GM12878 (cell line): ENCODE data around the gene OR8D1.
"Not testable (repeated sequence)": the region's sequence is repeated elsewhere in the genome, so short reads cannot be mapped to it uniquely, and the experiment has no call there.

Experiments
- ASH2L ChIP-seq: fragments of 300-600, 200-600 bp; sonication (generic); IDR thresholded peaks from 2 replicates; pipeline ENCODE4 v1.6.1; 2017; ENCODE audit warnings: low read depth, mild to moderate bottlenecking, borderline replicate concordance
- ATF7 ChIP-seq: fragments of 450-650 bp; IDR thresholded peaks from 2 replicates; pipeline ENCODE4 v1.6.1; 2016; ENCODE audit warnings: low read depth, mild to moderate bottlenecking
- CEBPB ChIP-seq, 2 experiments: fragments of 150-350 bp in 1 of 2; IDR thresholded peaks; 2 replicates each; pipeline ENCODE4 v1.6.1; 2012 to 2014; ENCODE audit warnings: low read depth in 2 of 2, low read length in 2 of 2, borderline replicate concordance in 1 of 2, inconsistent platforms in 1 of 2
- EGR1 ChIP-seq, 2 experiments: IDR thresholded peaks; 1 replicate in 1 of 2; 2 replicates in 1 of 2; pipeline ENCODE4 v1.6.1; 2011 to 2012; ENCODE audit warnings: low read depth in 2 of 2, low read length in 2 of 2, borderline replicate concordance in 1 of 2, mild to moderate bottlenecking in 1 of 2, moderate library complexity in 1 of 2
- EZH2 ChIP-seq: IDR thresholded peaks from 2 replicates; pipeline ENCODE4 v1.6.1; 2012; ENCODE audit warnings: low read depth, mild to moderate bottlenecking, control low read depth, inconsistent platforms, low read length, borderline replicate concordance; ENCODE audit not compliant: control insufficient read depth
- MTA3 ChIP-seq: IDR thresholded peaks from 2 replicates; pipeline ENCODE4 v1.6.1; 2012; ENCODE audit warnings: low read length, inconsistent platforms, borderline replicate concordance
- NFXL1 ChIP-seq: fragments of 450-650 bp; IDR thresholded peaks from 2 replicates; pipeline ENCODE4 v1.6.1; 2017; ENCODE audit warnings: antibody characterized with exemption, mild to moderate bottlenecking, borderline replicate concordance
- YY1 ChIP-seq: IDR thresholded peaks from 2 replicates; pipeline ENCODE4 v1.6.1; 2011; ENCODE audit warnings: low read depth, mild to moderate bottlenecking, low read length
- ZNF217 ChIP-seq: fragments of 450-650 bp; IDR thresholded peaks from 2 replicates; pipeline ENCODE4 v1.6.1; 2017; ENCODE audit warnings: antibody characterized with exemption, mild to moderate bottlenecking
- TF ChIP-seq, protein P1 (sequence below), 3 experiments: IDR thresholded peaks in 2 of 3; conservative IDR thresholded peaks in 1 of 3; 2 replicates each; pipeline ENCODE4 v1.5.1; 2011; ENCODE audit warnings: low read depth in 3 of 3, low read length in 3 of 3, mild to moderate bottlenecking in 3 of 3, control low read depth in 2 of 3, moderate library complexity in 2 of 3, inconsistent platforms in 1 of 3, mixed read lengths in 1 of 3; ENCODE audit not compliant: control insufficient read depth in 2 of 3, insufficient read depth in 1 of 3; ENCODE audit errors: extremely low read depth in 1 of 3
- TF ChIP-seq, protein P2 (sequence below): IDR thresholded peaks from 2 replicates; pipeline ENCODE4 v1.6.1; 2012; ENCODE audit warnings: mild to moderate bottlenecking, low read depth, low read length
- TF ChIP-seq, protein P3 (sequence below): fragments of 450-650 bp; IDR thresholded peaks from 2 replicates; pipeline ENCODE4 v1.6.1; 2017; ENCODE audit warnings: mild to moderate bottlenecking
- TF ChIP-seq, protein P4 (sequence below): IDR thresholded peaks from 2 replicates; pipeline ENCODE4 v1.6.1; 2011; ENCODE audit warnings: mild to moderate bottlenecking, low read depth, low read length, moderate library complexity; ENCODE audit not compliant: insufficient replicate concordance

DNA sequence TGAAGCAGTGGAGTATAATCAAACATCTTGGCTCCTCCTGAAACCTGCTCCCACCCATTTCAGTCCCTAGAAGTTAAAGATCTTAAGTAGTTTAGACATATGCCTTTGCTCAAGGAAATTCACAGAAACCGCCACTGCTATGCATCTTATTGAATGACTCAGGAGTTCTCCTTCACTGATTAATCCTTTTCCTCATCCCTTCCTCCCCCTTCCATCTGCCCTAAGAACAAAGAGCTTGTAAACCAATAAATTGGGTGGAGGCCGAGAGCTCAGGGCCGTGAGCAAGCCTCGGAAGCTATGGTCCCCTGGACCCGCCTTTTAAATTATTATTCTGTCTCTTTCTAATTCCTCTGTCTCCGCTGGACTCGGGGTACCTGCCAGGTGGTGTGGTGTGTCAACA, 42.9 kb downstream of the OR8D1 start:
- not testable (repeated sequence) for TF ChIP-seq EGR1 (IDR thresholded peaks at IDR 0.05; ENCODE audit: borderline replicate concordance in 1 of 2, low read depth in 2 of 2, low read length in 2 of 2); ATF7; CEBPB (IDR thresholded peaks at IDR 0.05; ENCODE audit: borderline replicate concordance in 1 of 2, low read depth in 2 of 2, low read length in 2 of 2); YY1; EZH2; ASH2L; ZNF217; MTA3; NFXL1
- TF ChIP-seq, protein P1, sequence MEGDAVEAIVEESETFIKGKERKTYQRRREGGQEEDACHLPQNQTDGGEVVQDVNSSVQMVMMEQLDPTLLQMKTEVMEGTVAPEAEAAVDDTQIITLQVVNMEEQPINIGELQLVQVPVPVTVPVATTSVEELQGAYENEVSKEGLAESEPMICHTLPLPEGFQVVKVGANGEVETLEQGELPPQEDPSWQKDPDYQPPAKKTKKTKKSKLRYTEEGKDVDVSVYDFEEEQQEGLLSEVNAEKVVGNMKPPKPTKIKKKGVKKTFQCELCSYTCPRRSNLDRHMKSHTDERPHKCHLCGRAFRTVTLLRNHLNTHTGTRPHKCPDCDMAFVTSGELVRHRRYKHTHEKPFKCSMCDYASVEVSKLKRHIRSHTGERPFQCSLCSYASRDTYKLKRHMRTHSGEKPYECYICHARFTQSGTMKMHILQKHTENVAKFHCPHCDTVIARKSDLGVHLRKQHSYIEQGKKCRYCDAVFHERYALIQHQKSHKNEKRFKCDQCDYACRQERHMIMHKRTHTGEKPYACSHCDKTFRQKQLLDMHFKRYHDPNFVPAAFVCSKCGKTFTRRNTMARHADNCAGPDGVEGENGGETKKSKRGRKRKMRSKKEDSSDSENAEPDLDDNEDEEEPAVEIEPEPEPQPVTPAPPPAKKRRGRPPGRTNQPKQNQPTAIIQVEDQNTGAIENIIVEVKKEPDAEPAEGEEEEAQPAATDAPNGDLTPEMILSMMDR (IDR thresholded peaks at IDR 0.05 in 2 of 3, conservative IDR thresholded peaks at IDR 0.05 in 1 of 3; ENCODE audit: control insufficient read depth in 2 of 3, extremely low read depth in 1 of 3, insufficient read depth in 1 of 3, low read depth in 3 of 3, low read length in 3 of 3), result not testable (repeated sequence)
- TF ChIP-seq, protein P2, sequence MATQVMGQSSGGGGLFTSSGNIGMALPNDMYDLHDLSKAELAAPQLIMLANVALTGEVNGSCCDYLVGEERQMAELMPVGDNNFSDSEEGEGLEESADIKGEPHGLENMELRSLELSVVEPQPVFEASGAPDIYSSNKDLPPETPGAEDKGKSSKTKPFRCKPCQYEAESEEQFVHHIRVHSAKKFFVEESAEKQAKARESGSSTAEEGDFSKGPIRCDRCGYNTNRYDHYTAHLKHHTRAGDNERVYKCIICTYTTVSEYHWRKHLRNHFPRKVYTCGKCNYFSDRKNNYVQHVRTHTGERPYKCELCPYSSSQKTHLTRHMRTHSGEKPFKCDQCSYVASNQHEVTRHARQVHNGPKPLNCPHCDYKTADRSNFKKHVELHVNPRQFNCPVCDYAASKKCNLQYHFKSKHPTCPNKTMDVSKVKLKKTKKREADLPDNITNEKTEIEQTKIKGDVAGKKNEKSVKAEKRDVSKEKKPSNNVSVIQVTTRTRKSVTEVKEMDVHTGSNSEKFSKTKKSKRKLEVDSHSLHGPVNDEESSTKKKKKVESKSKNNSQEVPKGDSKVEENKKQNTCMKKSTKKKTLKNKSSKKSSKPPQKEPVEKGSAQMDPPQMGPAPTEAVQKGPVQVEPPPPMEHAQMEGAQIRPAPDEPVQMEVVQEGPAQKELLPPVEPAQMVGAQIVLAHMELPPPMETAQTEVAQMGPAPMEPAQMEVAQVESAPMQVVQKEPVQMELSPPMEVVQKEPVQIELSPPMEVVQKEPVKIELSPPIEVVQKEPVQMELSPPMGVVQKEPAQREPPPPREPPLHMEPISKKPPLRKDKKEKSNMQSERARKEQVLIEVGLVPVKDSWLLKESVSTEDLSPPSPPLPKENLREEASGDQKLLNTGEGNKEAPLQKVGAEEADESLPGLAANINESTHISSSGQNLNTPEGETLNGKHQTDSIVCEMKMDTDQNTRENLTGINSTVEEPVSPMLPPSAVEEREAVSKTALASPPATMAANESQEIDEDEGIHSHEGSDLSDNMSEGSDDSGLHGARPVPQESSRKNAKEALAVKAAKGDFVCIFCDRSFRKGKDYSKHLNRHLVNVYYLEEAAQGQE, result not testable (repeated sequence)
- TF ChIP-seq, protein P3, sequence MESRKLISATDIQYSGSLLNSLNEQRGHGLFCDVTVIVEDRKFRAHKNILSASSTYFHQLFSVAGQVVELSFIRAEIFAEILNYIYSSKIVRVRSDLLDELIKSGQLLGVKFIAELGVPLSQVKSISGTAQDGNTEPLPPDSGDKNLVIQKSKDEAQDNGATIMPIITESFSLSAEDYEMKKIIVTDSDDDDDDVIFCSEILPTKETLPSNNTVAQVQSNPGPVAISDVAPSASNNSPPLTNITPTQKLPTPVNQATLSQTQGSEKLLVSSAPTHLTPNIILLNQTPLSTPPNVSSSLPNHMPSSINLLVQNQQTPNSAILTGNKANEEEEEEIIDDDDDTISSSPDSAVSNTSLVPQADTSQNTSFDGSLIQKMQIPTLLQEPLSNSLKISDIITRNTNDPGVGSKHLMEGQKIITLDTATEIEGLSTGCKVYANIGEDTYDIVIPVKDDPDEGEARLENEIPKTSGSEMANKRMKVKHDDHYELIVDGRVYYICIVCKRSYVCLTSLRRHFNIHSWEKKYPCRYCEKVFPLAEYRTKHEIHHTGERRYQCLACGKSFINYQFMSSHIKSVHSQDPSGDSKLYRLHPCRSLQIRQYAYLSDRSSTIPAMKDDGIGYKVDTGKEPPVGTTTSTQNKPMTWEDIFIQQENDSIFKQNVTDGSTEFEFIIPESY, result not testable (repeated sequence)
- TF ChIP-seq, protein P4, sequence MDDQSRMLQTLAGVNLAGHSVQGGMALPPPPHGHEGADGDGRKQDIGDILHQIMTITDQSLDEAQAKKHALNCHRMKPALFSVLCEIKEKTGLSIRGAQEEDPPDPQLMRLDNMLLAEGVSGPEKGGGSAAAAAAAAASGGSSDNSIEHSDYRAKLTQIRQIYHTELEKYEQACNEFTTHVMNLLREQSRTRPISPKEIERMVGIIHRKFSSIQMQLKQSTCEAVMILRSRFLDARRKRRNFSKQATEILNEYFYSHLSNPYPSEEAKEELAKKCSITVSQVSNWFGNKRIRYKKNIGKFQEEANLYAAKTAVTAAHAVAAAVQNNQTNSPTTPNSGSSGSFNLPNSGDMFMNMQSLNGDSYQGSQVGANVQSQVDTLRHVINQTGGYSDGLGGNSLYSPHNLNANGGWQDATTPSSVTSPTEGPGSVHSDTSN, result not testable (repeated sequence)
